ENCODE measurements around the gene COPRS. TPM values are rescaled to one million over a fixed set of nuclear protein-coding genes. Genes with fewer than 3 reads are reported as not detected.
"Not testable (repeated sequence)": the region's sequence is repeated elsewhere in the genome, so short reads cannot be mapped to it uniquely, and the experiment has no call there.

Gene COPRS
- total and polyA plus RNA-seq, 4 experiments from 2014 or later: 3.3 to 13.2 (median 7.8) TPM

GRCh38 chr17:31824766-31825360, 34.2 kb downstream of the COPRS start:
- Histone ChIP-seq H3K9me3 (ENCODE audit: control insufficient read depth in 1 of 2, low read length in 2 of 2) (no peaks in the 10 kb centered on the region), H3K4me3 (ENCODE audit: low read length in 2 of 2) (no peak overlapping the region), H3K27me3 (ENCODE audit: insufficient read depth, low read length) (no peaks in the 10 kb centered on the region), H3K27ac (ENCODE audit: low read depth, low read length) (no peak overlapping the region), H3K4me1 (ENCODE audit: insufficient read depth, low read length) (no peaks in the 10 kb centered on the region), H3K36me3 (ENCODE audit: insufficient read depth, low read length) (no peaks in the 10 kb centered on the region)
- peaks cover 0 to 5% of the 10 kb centered on the region in 2 donors for H3K27me3 Mint-ChIP-seq
- H3K27ac Mint-ChIP-seq: no peak overlapping the region
- ChIA-PET CTCF (ENCODE audit: partially characterized antibody) (no interaction called here), POLR2A (ENCODE audit: partially characterized antibody) (no interaction called here)
- H3K4me1 Mint-ChIP-seq: no peaks in the 10 kb centered on the region
- H3K4me3 Mint-ChIP-seq: no peak overlapping the region
- no peaks in the 10 kb centered on the region for H3K36me3 Mint-ChIP-seq
- H3K9me3 Mint-ChIP-seq: no peaks in the 10 kb centered on the region
- no peak for DNase-seq
- intact Hi-C loops (cut with micrococcal nuclease): no loop called here

GRCh38 chr17:31823014-31823413, 36.0 kb downstream of the COPRS start:
- no peak for DNase-seq
- H3K4me3 Mint-ChIP-seq: no peak overlapping the region
- H3K27me3 Mint-ChIP-seq: peaks cover 0 to 5% of the 10 kb centered on the region in 2 donors
- intact Hi-C loops (cut with micrococcal nuclease): no loop called here
- no peaks in the 10 kb centered on the region for H3K4me1 Mint-ChIP-seq
- Histone ChIP-seq H3K4me1 (ENCODE audit: insufficient read depth, low read length) (no peaks in the 10 kb centered on the region), H3K27ac (ENCODE audit: low read depth, low read length) (no peak overlapping the region), H3K36me3 (ENCODE audit: insufficient read depth, low read length) (no peaks in the 10 kb centered on the region), H3K4me3 (ENCODE audit: low read length in 2 of 2) (no peak overlapping the region), H3K27me3 (ENCODE audit: insufficient read depth, low read length) (no peaks in the 10 kb centered on the region), H3K9me3 (ENCODE audit: control insufficient read depth in 1 of 2, low read length in 2 of 2) (no peaks in the 10 kb centered on the region)
- POLR2A ChIA-PET (ENCODE audit: partially characterized antibody): no interaction called here
- H3K27ac Mint-ChIP-seq: no peak overlapping the region
- no peaks in the 10 kb centered on the region for H3K36me3 Mint-ChIP-seq
- CTCF ChIA-PET (ENCODE audit: partially characterized antibody): no interaction called here
- H3K9me3 Mint-ChIP-seq: peaks cover 0 to 2% (median 0%) of the 10 kb centered on the region in 8 donors

- Histone ChIP-seq H3K27ac (ENCODE audit: low read depth, low read length) (no peak overlapping the region), H3K36me3 (ENCODE audit: insufficient read depth, low read length) (no peaks in the 10 kb centered on the region), H3K4me1 (ENCODE audit: insufficient read depth, low read length) (no peaks in the 10 kb centered on the region), H3K9me3 (ENCODE audit: control insufficient read depth in 1 of 2, low read length in 2 of 2) (no peaks in the 10 kb centered on the region), H3K27me3 (ENCODE audit: insufficient read depth, low read length) (no peaks in the 10 kb centered on the region), H3K4me3 (ENCODE audit: low read length in 2 of 2) (no peak overlapping the region)
- Mint-ChIP-seq H3K27ac (no peak overlapping the region), H3K4me3 (no peak overlapping the region), H3K27me3 (peaks cover 0 to 2% of the 10 kb centered on the region in 2 donors), H3K36me3 (no peaks in the 10 kb centered on the region), H3K4me1 (no peaks in the 10 kb centered on the region), H3K9me3 (peaks cover 0 to 2% (median 0%) of the 10 kb centered on the region in 8 donors)
- POLR2A ChIA-PET (ENCODE audit: partially characterized antibody): no interaction called here
- CTCF ChIA-PET (ENCODE audit: partially characterized antibody): no interaction called here
- intact Hi-C loops (cut with micrococcal nuclease): no loop called here
- no peak for DNase-seq
Observed at GRCh38 chr17:31820691-31821435, 38.2 kb downstream of the COPRS start.

- Histone ChIP-seq H3K4me1 (ENCODE audit: insufficient read depth, low read length) (no peaks in the 10 kb centered on the region), H3K36me3 (ENCODE audit: insufficient read depth, low read length) (no peaks in the 10 kb centered on the region), H3K9me3 (ENCODE audit: control insufficient read depth in 1 of 2, low read length in 2 of 2) (no peaks in the 10 kb centered on the region), H3K27ac (ENCODE audit: low read depth, low read length) (no peak overlapping the region), H3K4me3 (ENCODE audit: low read length in 2 of 2) (no peak overlapping the region), H3K27me3 (ENCODE audit: insufficient read depth, low read length) (no peaks in the 10 kb centered on the region)
- CTCF ChIA-PET (ENCODE audit: partially characterized antibody): no interaction called here
- Mint-ChIP-seq H3K4me3 (no peak overlapping the region), H3K4me1 (no peaks in the 10 kb centered on the region), H3K27me3 (peaks cover 0 to 2% of the 10 kb centered on the region in 2 donors), H3K27ac (no peak overlapping the region), H3K9me3 (peaks cover 0 to 2% (median 0%) of the 10 kb centered on the region in 8 donors), H3K36me3 (no peaks in the 10 kb centered on the region)
- POLR2A ChIA-PET (ENCODE audit: partially characterized antibody): no interaction called here
- intact Hi-C loops (cut with micrococcal nuclease): no loop called here
- DNase-seq: no peak
Observed at GRCh38 chr17:31819578-31819977, 39.5 kb downstream of the COPRS start.

- H3K27me3 Mint-ChIP-seq; H3K27ac Mint-ChIP-seq; H3K4me3 ChIP-seq (ENCODE audit: low read length in 2 of 2); POLR2A ChIA-PET (ENCODE audit: partially characterized antibody); H3K27ac ChIP-seq (ENCODE audit: low read depth, low read length); DNase-seq; H3K36me3 Mint-ChIP-seq; H3K9me3 Mint-ChIP-seq; H3K4me1 ChIP-seq (ENCODE audit: insufficient read depth, low read length); H3K4me1 Mint-ChIP-seq; H3K4me3 Mint-ChIP-seq; H3K9me3 ChIP-seq (ENCODE audit: control insufficient read depth in 1 of 2, low read length in 2 of 2); CTCF ChIA-PET (ENCODE audit: partially characterized antibody); H3K36me3 ChIP-seq (ENCODE audit: insufficient read depth, low read length); intact Hi-C loops (cut with micrococcal nuclease); H3K27me3 ChIP-seq (ENCODE audit: insufficient read depth, low read length): not testable (repeated sequence)
Observed at GRCh38 chr17:31818863-31819262, 40.2 kb downstream of the COPRS start.

GRCh38 chr17:31815212-31815730, 43.8 kb downstream of the COPRS start:
- Mint-ChIP-seq H3K4me3 (no peak overlapping the region), H3K9me3 (peaks cover 0 to 3% (median 0%) of the 10 kb centered on the region in 8 donors), H3K27ac (no peak overlapping the region), H3K27me3 (peaks cover 7 to 9% of the 10 kb centered on the region in 2 donors), H3K36me3 (no peaks in the 10 kb centered on the region), H3K4me1 (no peaks in the 10 kb centered on the region)
- CTCF ChIA-PET (ENCODE audit: partially characterized antibody): no interaction called here
- Histone ChIP-seq H3K27ac (ENCODE audit: low read depth, low read length) (no peak overlapping the region), H3K4me1 (ENCODE audit: insufficient read depth, low read length) (no peaks in the 10 kb centered on the region), H3K36me3 (ENCODE audit: insufficient read depth, low read length) (no peaks in the 10 kb centered on the region), H3K4me3 (ENCODE audit: low read length in 2 of 2) (no peak overlapping the region), H3K9me3 (ENCODE audit: control insufficient read depth in 1 of 2, low read length in 2 of 2) (no peaks in the 10 kb centered on the region), H3K27me3 (ENCODE audit: insufficient read depth, low read length) (no peaks in the 10 kb centered on the region)
- POLR2A ChIA-PET (ENCODE audit: partially characterized antibody): no interaction called here
- intact Hi-C loops (cut with micrococcal nuclease): no loop called here
- no peak for DNase-seq

GRCh38 chr17:31811101-31811500, 47.9 kb downstream of the COPRS start:
- POLR2A ChIA-PET (ENCODE audit: partially characterized antibody): no interaction called here
- Histone ChIP-seq H3K36me3 (ENCODE audit: insufficient read depth, low read length) (no peaks in the 10 kb centered on the region), H3K4me3 (ENCODE audit: low read length in 2 of 2) (no peak overlapping the region), H3K27ac (ENCODE audit: low read depth, low read length) (no peak overlapping the region), H3K9me3 (ENCODE audit: control insufficient read depth in 1 of 2, low read length in 2 of 2) (no peaks in the 10 kb centered on the region), H3K27me3 (ENCODE audit: insufficient read depth, low read length) (no peaks in the 10 kb centered on the region), H3K4me1 (ENCODE audit: insufficient read depth, low read length) (no peaks in the 10 kb centered on the region)
- H3K27ac Mint-ChIP-seq: no peak overlapping the region
- peaks cover 9 to 14% of the 10 kb centered on the region in 2 donors for H3K27me3 Mint-ChIP-seq
- no peaks in the 10 kb centered on the region for H3K36me3 Mint-ChIP-seq
- no peaks in the 10 kb centered on the region for H3K4me1 Mint-ChIP-seq
- intact Hi-C loops (cut with micrococcal nuclease): no loop called here
- peaks cover 0 to 4% (median 0%) of the 10 kb centered on the region in 8 donors for H3K9me3 Mint-ChIP-seq
- no peak overlapping the region for H3K4me3 Mint-ChIP-seq
- DNase-seq: no peak
- CTCF ChIA-PET (ENCODE audit: partially characterized antibody): no interaction called here

Measured in CD4-positive, alpha-beta memory T cell (primary cell).